Ishikawa (cell line): Measurements from ENCODE around the gene MFGE8.

Experiments used
- CEBPB ChIP-seq: IDR thresholded peaks from 2 replicates; pipeline ENCODE4 v1.6.1; 2012
- CREB1 ChIP-seq: IDR thresholded peaks from 2 replicates; pipeline ENCODE4 v1.6.1; 2012; ENCODE audit warnings: low read depth
- EGR1 ChIP-seq: IDR thresholded peaks from 2 replicates; pipeline ENCODE4 v1.6.1; 2012
- EP300 ChIP-seq: IDR thresholded peaks from 2 replicates; pipeline ENCODE4 v1.6.1; 2012; ENCODE audit warnings: borderline replicate concordance
- FOXM1 ChIP-seq: IDR thresholded peaks from 2 replicates; pipeline ENCODE4 v1.6.1; 2012; ENCODE audit warnings: low read depth, borderline replicate concordance
- MAX ChIP-seq: IDR thresholded peaks from 2 replicates; pipeline ENCODE4 v1.6.1; 2012
- NFIC ChIP-seq: IDR thresholded peaks from 2 replicates; pipeline ENCODE4 v1.6.1; 2012
- RAD21 ChIP-seq: IDR thresholded peaks from 2 replicates; pipeline ENCODE4 v1.6.1; 2012; ENCODE audit warnings: low read depth
- REST ChIP-seq: IDR thresholded peaks from 2 replicates; pipeline ENCODE4 v1.6.1; 2012; ENCODE audit warnings: low read depth, mild to moderate bottlenecking
- TAF1 ChIP-seq: IDR thresholded peaks from 2 replicates; pipeline ENCODE4 v1.6.1; 2012; ENCODE audit warnings: low read depth, mild to moderate bottlenecking
- TCF12 ChIP-seq: IDR thresholded peaks from 2 replicates; pipeline ENCODE4 v1.6.1; 2012; ENCODE audit warnings: low read depth
- TEAD4 ChIP-seq: IDR thresholded peaks from 2 replicates; pipeline ENCODE4 v1.6.1; 2012
- USF1 ChIP-seq: IDR thresholded peaks from 2 replicates; pipeline ENCODE4 v1.6.1; 2012
- YY1 ChIP-seq: IDR thresholded peaks from 2 replicates; pipeline ENCODE4 v1.6.1; 2012; ENCODE audit warnings: low read depth
- ZBTB7A ChIP-seq: IDR thresholded peaks from 2 replicates; pipeline ENCODE4 v1.6.1; 2012; ENCODE audit warnings: low read depth

MFGE8 gene

GRCh38 chr15:88858934-88859333 is 54.2 kb downstream of the MFGE8 start:
- TF ChIP-seq USF1 (no peak), CEBPB (no peak), FOXM1 (no peak), MAX (no peak), CREB1 (no peak), NFIC (no peak), YY1 (no peak), TAF1 (no peak), RAD21 (no peak), TCF12 (no peak), REST (no peak), EGR1 (no peak), EP300 (no peak), TEAD4 (no peak), ZBTB7A (no peak)

- TF ChIP-seq FOXM1: no peak
Measured at GRCh38 chr15:88852476-88852875, 60.7 kb downstream of the MFGE8 start.

GRCh38 chr15:88849376-88850072 is 63.7 kb downstream of the MFGE8 start:
- TF ChIP-seq TEAD4 (no peak), ZBTB7A (no peak), EP300 (no peak), USF1 (no peak), NFIC (no peak), CREB1 (no peak), RAD21 (no peak), EGR1 (no peak), TAF1 (no peak), TCF12 (no peak), CEBPB (no peak), REST (no peak), FOXM1 (no peak)
